KOPT-K1 (cell line): ENCODE results near the gene CGREF1.

Source experiments
- H3K27ac ChIP-seq: fragments of 200-600 bp; sonication (generic); 2 replicates; pipeline ENCODE4 v1.5.1; 2016; ENCODE audit warnings: antibody characterized with exemption, mild to moderate bottlenecking, low read depth, low read length; ENCODE audit not compliant: poor library complexity, severe bottlenecking
- H3K36me3 ChIP-seq: fragments of 200-600 bp; sonication (generic); 2 replicates; pipeline ENCODE4 v1.5.1; 2017; ENCODE audit warnings: antibody characterized with exemption, mild to moderate bottlenecking, low read length, moderate library complexity; ENCODE audit not compliant: insufficient read depth
- H3K9me3 ChIP-seq: fragments of 200-600 bp; sonication (generic); 2 replicates; pipeline ENCODE4 v1.5.1; 2017; ENCODE audit warnings: antibody characterized with exemption, low read length, mild to moderate bottlenecking; ENCODE audit not compliant: insufficient read depth, poor library complexity, severe bottlenecking

The CGREF1 gene

GRCh38 chr2:27088634-27089033, 30.3 kb downstream of the CGREF1 start:
- Histone ChIP-seq H3K9me3 (no peaks in the 10 kb centered on the region), H3K27ac (no peak overlapping the region), H3K36me3 (no peaks in the 10 kb centered on the region)

DNA sequence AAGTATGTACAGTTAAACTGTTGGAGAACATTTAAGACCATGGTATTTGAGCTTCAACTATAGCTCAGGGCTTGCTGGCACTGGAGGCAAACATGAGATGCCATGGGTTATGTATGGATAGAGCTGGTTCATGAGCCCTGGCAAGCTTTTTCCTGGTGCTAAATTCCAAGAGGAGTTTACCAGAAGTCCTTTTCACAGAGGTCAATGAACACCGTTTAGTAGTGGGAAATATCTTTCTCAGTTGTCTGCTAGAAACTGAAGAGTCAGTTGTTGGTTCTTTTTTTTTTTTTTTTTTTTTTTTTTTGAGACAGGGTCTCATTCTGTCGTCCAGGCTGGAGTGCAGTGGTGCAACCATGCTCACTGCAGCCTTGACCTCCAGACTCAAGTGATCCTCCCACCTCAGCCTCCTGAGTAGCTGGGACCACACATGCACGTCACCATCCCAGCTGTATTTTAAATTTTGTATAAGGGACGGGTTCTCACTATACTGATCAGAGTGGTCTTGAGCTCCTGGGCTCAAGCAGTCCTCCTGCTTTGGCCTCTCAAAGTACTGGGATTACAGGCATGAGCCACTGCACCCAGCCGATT, 31.0 kb downstream of the CGREF1 start:
- no peaks in the 10 kb centered on the region for H3K36me3 ChIP-seq
- no peak overlapping the region for H3K27ac ChIP-seq
- no peaks in the 10 kb centered on the region for H3K9me3 ChIP-seq

DNA sequence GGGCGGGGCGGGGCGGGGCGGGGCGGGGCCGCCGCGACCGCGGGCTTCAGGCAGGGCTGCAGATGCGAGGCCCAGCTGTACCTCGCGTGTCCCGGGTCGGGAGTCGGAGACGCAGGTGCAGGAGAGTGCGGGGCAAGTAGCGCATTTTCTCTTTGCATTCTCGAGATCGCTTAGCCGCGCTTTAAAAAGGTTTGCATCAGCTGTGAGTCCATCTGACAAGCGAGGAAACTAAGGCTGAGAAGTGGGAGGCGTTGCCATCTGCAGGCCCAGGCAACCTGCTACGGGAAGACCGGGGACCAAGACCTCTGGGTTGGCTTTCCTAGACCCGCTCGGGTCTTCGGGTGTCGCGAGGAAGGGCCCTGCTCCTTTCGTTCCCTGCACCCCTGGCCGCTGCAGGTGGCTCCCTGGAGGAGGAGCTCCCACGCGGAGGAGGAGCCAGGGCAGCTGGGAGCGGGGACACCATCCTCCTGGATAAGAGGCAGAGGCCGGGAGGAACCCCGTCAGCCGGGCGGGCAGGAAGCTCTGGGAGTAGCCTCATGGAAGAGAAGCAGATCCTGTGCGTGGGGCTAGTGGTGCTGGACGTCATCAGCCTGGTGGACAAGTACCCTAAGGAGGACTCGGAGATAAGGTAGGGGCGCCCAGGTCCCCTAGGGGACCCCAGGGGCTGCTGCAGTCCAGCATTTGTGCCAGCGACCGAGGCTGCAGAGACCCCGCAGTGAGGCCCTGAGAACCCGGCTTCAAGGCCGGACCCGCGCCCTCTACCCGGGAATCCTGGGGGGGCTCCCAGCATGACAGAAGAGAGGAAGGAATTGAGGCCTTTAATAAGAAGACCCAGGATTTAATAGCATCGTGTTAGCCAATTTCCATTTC, 32.0 kb downstream of the CGREF1 start, which contains the start of gene KHK:
KHK (plus strand) TSS at position 49 of the 870 bp plus-strand sequence; CDS start at position 537, 488 bp downstream.
- Histone ChIP-seq H3K9me3 (no peaks in the 10 kb centered on the region), H3K36me3 (no peaks in the 10 kb centered on the region), H3K27ac (peak within 1 kb of the TSS; percentile 67)

GRCh38 chr2:27086090-27086723, 32.7 kb downstream of the CGREF1 start:
- H3K9me3 ChIP-seq = no peaks in the 10 kb centered on the region
- H3K36me3 ChIP-seq = no peaks in the 10 kb centered on the region
- peak overlapping the region; percentile 67 for H3K27ac ChIP-seq

DNA sequence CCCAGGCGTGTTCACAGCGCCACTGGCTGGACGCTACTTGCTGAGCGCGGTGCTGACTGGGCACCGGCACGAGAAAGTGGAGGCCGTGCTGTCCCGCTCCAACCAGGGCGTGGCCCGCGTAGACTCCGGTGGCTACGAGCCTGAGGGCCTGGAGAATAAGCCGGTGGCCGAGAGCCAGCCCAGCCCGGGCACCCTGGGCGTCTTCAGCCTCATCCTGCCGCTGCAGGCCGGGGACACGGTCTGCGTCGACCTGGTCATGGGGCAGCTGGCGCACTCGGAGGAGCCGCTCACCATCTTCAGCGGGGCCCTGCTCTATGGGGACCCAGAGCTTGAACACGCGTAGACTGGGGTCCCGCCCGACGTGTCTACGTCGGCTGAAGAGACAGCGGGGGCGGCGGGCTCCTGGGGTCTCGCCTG, 33.2 kb downstream of the CGREF1 start:
- no peaks in the 10 kb centered on the region for H3K36me3 ChIP-seq

DNA sequence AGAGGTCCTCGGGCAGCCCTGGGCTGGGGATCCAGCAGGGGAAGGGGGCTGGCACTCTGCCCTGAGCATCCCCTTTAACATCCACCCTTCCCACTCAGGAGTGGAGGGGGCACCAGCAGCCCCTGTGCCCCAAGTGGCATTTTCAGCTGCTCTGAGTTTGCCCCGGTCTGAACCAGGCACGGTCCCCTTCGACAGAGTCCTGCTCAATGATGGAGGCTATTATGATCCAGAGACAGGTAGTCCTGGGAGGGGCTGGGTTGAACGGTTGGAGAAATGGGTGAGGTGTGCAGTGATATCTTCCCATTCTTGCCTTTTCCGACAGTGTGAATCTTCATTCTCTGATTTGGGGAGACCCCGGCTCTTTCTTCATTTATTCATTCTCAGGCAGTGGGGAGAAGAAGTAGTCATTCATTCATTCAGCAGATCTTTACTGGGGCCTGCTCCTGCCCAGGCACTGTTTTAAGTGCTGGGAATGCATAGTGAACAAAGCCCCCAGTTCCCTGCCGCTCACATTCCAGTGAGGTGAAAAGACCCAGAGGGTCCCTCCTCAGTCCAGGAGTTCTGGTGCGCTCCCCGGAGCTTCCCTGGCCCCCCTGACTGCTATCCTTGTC, 33.8 kb downstream of the CGREF1 start:
- Histone ChIP-seq H3K36me3 (no peaks in the 10 kb centered on the region), H3K27ac (no peak overlapping the region), H3K9me3 (no peaks in the 10 kb centered on the region)

More for the DNA sequence above, 33.2 kb downstream of the CGREF1 start:
- Histone ChIP-seq H3K9me3 (no peaks in the 10 kb centered on the region), H3K27ac (peak overlapping the region; percentile 67)

DNA sequence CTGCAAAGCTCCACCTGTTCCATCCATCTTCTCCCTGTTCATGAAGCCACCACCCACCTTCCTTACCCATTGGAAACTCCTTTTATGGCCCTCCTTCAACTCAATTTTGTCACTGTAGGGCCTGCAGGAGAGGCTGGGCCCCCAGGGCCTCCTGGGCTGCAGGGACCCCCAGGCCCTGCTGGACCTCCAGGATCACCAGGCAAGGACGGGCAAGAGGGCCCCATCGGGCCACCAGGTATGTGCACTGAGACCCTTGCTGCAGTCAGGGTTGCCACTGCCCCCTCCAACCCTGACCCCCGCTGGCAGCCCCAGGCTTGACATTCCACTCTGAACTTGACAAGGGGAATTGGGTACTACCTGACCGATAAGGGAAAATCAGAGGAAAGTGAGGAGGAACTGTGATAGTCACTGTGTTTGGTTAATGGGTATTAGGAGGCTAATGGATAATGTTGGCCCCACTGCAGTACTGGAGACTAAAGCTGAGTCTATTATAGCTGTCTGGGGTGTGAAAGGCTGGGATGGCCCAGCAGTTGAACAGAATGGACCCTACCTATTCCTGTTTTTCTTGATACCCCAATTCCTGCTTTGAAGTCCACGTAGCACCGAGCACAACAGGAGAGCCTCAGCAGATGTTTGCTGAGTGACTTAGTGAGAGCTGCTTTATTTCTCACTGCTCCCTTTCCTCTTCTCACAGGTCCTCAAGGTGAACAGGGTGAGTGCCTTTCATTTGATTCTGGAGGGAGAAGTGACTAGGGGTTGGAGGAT, 34.4 kb downstream of the CGREF1 start:
- H3K9me3 ChIP-seq = no peaks in the 10 kb centered on the region

GRCh38 chr2:27083410-27084296, 35.3 kb downstream of the CGREF1 start:
- Histone ChIP-seq H3K36me3 (no peaks in the 10 kb centered on the region), H3K27ac (no peak overlapping the region), H3K9me3 (no peaks in the 10 kb centered on the region)

More for the DNA sequence above, 34.4 kb downstream of the CGREF1 start:
- Histone ChIP-seq H3K27ac (no peak overlapping the region), H3K36me3 (no peaks in the 10 kb centered on the region)

DNA sequence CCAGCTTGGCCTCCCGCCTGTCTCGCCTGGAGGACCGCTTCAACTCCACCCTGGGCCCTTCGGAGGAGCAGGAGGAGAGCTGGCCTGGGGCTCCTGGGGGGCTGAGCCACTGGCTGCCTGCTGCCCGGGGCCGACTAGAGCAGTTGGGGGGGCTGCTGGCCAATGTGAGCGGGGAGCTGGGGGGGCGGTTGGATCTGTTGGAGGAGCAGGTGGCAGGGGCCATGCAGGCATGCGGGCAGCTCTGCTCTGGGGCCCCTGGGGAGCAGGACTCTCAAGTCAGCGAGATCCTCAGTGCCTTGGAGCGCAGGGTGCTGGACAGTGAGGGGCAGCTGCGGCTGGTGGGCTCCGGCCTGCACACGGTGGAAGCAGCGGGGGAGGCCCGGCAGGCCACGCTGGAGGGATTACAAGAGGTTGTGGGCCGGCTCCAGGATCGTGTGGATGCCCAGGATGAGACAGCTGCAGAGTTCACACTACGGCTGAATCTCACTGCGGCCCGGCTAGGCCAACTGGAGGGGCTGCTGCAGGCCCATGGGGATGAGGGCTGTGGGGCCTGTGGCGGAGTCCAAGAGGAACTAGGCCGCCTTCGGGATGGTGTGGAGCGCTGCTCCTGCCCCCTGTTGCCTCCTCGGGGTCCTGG, 36.0 kb downstream of the CGREF1 start:
- Histone ChIP-seq H3K36me3 (no peaks in the 10 kb centered on the region), H3K27ac (no peak overlapping the region), H3K9me3 (no peaks in the 10 kb centered on the region)

DNA sequence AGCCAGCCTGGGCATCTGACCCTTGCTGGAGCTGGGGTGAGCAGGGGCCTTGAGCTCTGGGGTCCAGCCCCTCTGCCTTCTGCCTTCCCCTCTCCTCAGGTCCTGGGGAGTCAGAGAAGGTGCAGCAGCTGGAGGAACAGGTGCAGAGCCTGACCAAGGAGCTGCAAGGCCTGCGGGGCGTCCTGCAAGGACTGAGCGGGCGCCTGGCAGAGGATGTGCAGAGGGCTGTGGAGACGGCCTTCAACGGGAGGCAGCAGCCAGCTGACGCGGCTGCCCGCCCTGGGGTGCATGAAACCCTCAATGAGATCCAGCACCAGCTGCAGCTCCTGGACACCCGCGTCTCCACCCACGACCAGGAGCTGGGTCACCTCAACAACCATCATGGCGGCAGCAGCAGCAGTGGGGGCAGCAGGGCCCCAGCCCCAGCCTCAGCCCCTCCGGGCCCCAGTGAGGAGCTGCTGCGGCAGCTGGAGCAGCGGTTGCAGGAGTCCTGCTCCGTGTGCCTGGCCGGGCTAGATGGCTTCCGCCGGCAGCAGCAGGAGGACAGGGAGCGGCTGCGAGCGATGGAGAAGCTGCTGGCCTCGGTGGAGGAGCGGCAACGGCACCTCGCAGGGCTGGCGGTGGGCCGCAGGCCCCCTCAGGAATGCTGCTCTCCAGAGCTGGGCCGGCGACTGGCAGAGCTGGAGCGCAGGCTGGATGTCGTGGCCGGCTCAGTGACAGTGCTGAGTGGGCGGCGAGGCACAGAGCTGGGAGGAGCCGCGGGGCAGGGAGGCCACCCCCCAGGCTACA, 36.8 kb downstream of the CGREF1 start:
- no peaks in the 10 kb centered on the region for H3K36me3 ChIP-seq
- peak overlapping the region; percentile 92 for H3K27ac ChIP-seq
- no peaks in the 10 kb centered on the region for H3K9me3 ChIP-seq

DNA sequence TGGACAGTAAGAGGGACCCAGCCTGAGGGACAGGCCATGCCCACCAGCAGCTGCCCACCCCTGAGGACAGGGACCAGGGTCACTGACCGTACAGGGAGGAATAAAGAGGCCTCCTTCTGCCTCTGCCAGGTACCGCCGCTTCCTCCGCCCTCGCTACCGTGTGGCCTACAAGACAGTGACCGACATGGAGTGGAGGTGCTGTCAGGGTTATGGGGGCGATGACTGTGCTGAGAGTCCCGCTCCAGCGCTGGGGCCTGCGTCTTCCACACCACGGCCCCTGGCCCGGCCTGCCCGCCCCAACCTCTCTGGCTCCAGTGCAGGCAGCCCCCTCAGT, 38.4 kb downstream of the CGREF1 start:
- Histone ChIP-seq H3K9me3 (no peaks in the 10 kb centered on the region), H3K36me3 (no peaks in the 10 kb centered on the region), H3K27ac (peak overlapping the region; percentile 92)

DNA sequence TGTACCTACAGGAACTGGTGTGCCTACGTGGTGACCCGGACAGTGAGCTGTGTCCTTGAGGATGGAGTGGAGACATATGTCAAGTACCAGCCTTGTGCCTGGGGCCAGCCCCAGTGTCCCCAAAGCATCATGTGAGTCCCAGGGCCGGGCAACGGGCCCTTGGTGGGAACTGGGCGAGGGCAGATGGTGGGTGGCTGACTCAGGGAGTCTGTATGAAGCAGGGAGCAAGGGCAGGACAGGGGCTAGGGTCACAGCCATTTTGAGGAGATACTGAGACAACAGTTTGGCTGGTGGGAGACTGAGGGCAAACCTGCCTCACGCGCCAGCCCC, 38.8 kb downstream of the CGREF1 start:
- Histone ChIP-seq H3K36me3 (no peaks in the 10 kb centered on the region), H3K9me3 (no peaks in the 10 kb centered on the region), H3K27ac (no peak overlapping the region)
